Measurements from ENCODE around the gene POU3F1.
A peak's percentile ranks its signal among the peaks of the same experiment; 100 is the strongest.

Gene POU3F1

DNA sequence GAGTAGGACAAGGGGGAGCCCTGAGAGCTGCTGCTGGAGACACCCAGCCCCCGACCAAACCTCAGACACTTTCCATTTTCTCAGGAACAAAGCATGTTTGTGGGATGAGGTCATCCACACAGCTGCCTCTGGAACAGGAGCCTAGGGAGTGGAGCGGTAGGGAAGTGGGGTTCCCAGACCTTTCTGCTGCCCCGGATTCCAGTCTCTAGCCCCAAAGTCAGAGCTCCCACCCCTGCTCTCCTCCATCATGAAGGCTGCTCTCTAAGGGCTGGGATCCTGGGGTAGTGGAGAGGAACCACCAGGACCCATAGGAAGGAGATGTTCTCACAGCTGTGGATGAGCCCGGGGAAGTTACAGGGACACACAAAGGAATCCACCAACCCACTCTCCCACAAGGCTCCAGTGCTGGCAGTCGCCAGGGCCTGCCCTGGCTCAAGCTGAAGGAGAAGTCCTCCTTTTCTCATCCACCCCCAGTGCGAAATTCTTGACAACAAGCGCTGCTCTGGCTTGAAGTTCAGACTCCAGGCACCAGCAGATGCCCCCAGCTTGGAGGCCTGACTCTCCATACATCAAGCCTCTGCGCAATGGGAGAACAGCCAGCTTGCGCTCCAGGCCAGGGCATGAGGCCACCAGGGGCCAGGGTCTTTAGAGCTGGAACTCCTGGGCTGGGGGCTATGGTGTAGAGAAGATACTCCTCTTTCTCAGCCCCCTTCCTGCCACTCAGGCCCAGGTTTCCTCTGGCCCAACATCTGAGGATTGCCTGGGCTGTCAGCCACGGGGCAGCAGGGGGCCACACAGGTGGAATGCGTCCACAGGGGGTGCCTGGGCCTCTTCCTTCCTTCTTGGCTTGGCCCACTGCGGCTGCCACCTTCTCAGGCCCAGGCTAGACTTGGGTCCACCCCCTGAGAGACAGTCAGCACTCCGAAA is 45.8 kb downstream of the POU3F1 start:
- H2AFZ ChIP-seq (ENCODE audit: low read length, unreplicated experiment): peak overlapping the region; percentile 24
- H3K4me1 ChIP-seq (ENCODE audit: control insufficient read depth, insufficient read depth, low read length, unreplicated experiment): peaks cover 58% of the 10 kb centered on the region
- H3K36me3 ChIP-seq (ENCODE audit: insufficient read depth, low read length): peaks cover 16% of the 10 kb centered on the region; the same call in 1 of the 2 replicates
- H3K79me2 ChIP-seq (ENCODE audit: control insufficient read depth, insufficient read depth, low read length, unreplicated experiment): peaks cover 65% of the 10 kb centered on the region
- peak overlapping the region; percentile 95 for H3K27ac ChIP-seq (ENCODE audit: low read depth, low read length)
- peak overlapping the region; percentile 48 for H3K4me3 ChIP-seq (ENCODE audit: low read depth, low read length)
- no peaks in the 10 kb centered on the region for H3K27me3 ChIP-seq (ENCODE audit: insufficient read depth, low read length)

DNA sequence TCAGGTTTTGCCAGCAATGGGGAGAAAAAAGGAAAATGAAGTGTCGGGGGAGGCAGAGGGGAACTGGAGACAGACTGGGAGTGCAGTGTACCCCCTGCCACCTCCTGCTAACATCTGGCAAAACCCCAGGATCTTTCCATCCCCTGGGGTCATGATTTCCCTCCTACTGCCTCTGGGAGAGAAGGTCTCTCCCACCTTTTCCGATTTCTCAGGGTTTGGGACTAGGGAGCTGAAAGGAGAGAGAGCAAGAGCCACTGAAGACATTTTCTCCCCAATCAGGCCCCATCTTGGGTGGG is 46.4 kb downstream of the POU3F1 start:
- H3K36me3 ChIP-seq (ENCODE audit: insufficient read depth, low read length): peaks cover 18% of the 10 kb centered on the region
- peak overlapping the region; percentile 48 for H3K4me3 ChIP-seq (ENCODE audit: low read depth, low read length)
- peaks cover 65% of the 10 kb centered on the region for H3K79me2 ChIP-seq (ENCODE audit: control insufficient read depth, insufficient read depth, low read length, unreplicated experiment)
- no peak overlapping the region for H2AFZ ChIP-seq (ENCODE audit: low read length, unreplicated experiment)
- no peaks in the 10 kb centered on the region for H3K27me3 ChIP-seq (ENCODE audit: insufficient read depth, low read length)
- peak overlapping the region; percentile 95 for H3K27ac ChIP-seq (ENCODE audit: low read depth, low read length)
- peaks cover 58% of the 10 kb centered on the region for H3K4me1 ChIP-seq (ENCODE audit: control insufficient read depth, insufficient read depth, low read length, unreplicated experiment)

- Histone ChIP-seq H3K79me2 (ENCODE audit: control insufficient read depth, insufficient read depth, low read length, unreplicated experiment) (peaks cover 62% of the 10 kb centered on the region), H3K27ac (ENCODE audit: low read depth, low read length) (peak overlapping the region; percentile 95), H3K4me1 (ENCODE audit: control insufficient read depth, insufficient read depth, low read length, unreplicated experiment) (peaks cover 58% of the 10 kb centered on the region), H3K36me3 (ENCODE audit: insufficient read depth, low read length) (peaks cover 22% of the 10 kb centered on the region), H2AFZ (ENCODE audit: low read length, unreplicated experiment) (peak overlapping the region; percentile 5), H3K27me3 (ENCODE audit: insufficient read depth, low read length) (no peaks in the 10 kb centered on the region), H3K4me3 (ENCODE audit: low read depth, low read length) (peak overlapping the region; percentile 48)
Measured at GRCh38 chr1:37999430-38000232, 47.0 kb downstream of the POU3F1 start.

DNA sequence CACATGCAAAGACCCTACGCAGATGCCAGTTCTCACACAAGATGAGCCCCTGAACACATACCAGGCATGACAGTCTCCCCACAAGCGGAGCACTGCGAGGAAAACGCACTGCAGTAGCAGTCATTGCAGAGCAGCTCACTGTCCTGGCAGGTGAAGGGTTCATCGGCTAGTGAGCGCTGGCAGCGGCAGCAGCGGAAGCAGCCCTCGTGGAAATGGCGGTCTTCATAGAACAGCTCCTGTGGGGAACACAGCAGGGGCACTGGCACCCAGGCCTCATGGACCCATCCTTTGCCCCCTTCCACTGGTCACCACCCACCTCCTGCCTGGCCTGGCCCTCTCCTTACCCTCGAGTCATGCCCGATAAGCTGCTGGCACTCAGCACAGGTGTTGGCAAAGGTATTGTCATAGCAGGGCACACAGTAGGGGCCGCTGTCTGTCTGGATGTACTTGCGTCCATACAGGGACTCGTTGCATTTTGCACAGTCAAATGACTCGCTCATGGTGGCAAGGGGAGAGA is 47.6 kb downstream of the POU3F1 start:
- no peak overlapping the region for H2AFZ ChIP-seq (ENCODE audit: low read length, unreplicated experiment)
- H3K27ac ChIP-seq (ENCODE audit: low read depth, low read length): peak overlapping the region; percentile 95
- peaks cover 56% of the 10 kb centered on the region for H3K79me2 ChIP-seq (ENCODE audit: control insufficient read depth, insufficient read depth, low read length, unreplicated experiment)
- peak overlapping the region; percentile 48; the same call in 1 of the 2 replicates for H3K4me3 ChIP-seq (ENCODE audit: low read depth, low read length)
- no peaks in the 10 kb centered on the region for H3K27me3 ChIP-seq (ENCODE audit: insufficient read depth, low read length)
- peaks cover 58% of the 10 kb centered on the region for H3K4me1 ChIP-seq (ENCODE audit: control insufficient read depth, insufficient read depth, low read length, unreplicated experiment)
- peaks cover 22% of the 10 kb centered on the region for H3K36me3 ChIP-seq (ENCODE audit: insufficient read depth, low read length)

DNA sequence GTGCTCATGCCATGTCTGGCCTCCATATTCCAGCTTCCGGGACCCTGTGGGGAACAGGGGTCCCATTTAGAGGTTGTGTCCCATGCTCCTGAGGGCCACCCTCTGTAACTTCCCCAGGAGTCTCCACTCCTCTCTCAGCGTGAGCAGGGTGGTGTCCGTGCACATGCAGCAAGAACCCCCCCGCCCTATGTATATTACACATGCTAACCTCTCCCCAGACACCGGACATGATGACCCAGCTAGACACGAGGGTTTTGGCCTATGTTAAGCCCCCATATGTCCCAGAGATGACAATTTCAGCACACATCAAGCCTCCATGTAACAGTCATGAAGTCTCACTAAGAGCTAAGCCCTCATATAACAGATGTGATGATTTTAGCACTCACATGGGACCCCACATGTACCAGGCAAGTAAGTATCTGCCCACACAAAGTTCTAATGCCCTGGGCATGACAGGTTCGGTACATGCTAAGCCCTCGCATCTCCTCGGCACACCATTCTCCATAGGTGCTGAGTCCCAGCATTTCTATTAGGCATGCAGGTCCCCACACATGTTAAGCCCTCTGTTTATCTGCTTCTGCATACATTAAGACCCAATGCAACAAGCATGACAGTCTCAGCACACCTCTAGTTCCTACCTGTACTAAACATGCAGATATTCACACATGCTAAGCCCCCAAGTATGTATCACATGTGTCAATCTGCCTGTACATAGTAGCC is 48.3 kb downstream of the POU3F1 start:
- Histone ChIP-seq H2AFZ (ENCODE audit: low read length, unreplicated experiment) (no peak overlapping the region), H3K27me3 (ENCODE audit: insufficient read depth, low read length) (no peaks in the 10 kb centered on the region), H3K4me1 (ENCODE audit: control insufficient read depth, insufficient read depth, low read length, unreplicated experiment) (peaks cover 52% of the 10 kb centered on the region), H3K4me3 (ENCODE audit: low read depth, low read length) (no peak overlapping the region), H3K27ac (ENCODE audit: low read depth, low read length) (peak overlapping the region; percentile 95), H3K79me2 (ENCODE audit: control insufficient read depth, insufficient read depth, low read length, unreplicated experiment) (peaks cover 49% of the 10 kb centered on the region), H3K36me3 (ENCODE audit: insufficient read depth, low read length) (peaks cover 22% of the 10 kb centered on the region)

DNA sequence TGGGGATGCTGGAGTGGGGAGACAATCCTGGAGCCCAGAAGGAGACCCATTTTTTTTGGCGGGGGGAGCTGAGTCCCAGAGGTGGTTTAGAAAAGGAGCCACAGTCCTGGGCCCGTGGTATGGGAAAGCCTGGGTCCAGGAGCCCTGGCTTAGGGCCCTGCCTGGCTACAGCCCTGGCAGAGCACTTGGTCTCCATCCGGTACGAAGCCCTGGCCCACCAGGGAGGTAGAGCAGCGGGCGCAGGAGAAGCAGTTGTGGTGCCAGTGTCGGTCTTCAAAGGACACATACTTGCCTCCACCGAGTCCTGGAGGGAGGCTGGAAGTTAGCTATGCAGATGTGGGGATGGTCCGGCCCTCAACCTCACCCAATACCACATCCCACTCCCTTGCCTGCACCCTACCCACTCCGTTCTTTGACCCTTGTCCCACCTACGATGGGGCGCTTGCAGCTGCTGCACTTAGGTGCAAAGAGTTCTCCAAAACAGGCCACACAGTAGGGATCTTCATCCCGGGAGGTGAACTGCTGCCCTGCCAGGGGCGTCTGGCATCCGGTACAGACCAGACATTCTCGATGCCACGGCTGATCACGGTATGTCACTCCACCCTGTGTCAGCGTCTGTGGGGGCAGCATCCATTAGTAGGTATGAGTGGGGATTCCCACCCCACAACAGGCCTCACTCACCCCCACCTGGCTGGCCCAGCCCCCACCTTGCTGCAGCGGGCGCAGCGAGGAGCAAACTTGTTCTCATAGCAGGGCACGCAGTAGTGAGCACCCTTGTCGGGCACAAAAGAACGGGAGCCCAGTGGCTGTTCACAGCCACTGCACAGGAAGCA is 49.1 kb downstream of the POU3F1 start:
- H3K4me1 ChIP-seq (ENCODE audit: control insufficient read depth, insufficient read depth, low read length, unreplicated experiment): peaks cover 49% of the 10 kb centered on the region
- peaks cover 41% of the 10 kb centered on the region for H3K79me2 ChIP-seq (ENCODE audit: control insufficient read depth, insufficient read depth, low read length, unreplicated experiment)
- no peak overlapping the region for H3K4me3 ChIP-seq (ENCODE audit: low read depth, low read length)
- H3K27ac ChIP-seq (ENCODE audit: low read depth, low read length): no peak overlapping the region
- H3K36me3 ChIP-seq (ENCODE audit: insufficient read depth, low read length): peaks cover 22% of the 10 kb centered on the region
- no peak overlapping the region for H2AFZ ChIP-seq (ENCODE audit: low read length, unreplicated experiment)
- no peaks in the 10 kb centered on the region for H3K27me3 ChIP-seq (ENCODE audit: insufficient read depth, low read length)

- no peak overlapping the region for H3K27ac ChIP-seq (ENCODE audit: low read depth, low read length)
- H3K79me2 ChIP-seq (ENCODE audit: control insufficient read depth, insufficient read depth, low read length, unreplicated experiment): peaks cover 27% of the 10 kb centered on the region
- no peak overlapping the region for H2AFZ ChIP-seq (ENCODE audit: low read length, unreplicated experiment)
- peaks cover 22% of the 10 kb centered on the region for H3K36me3 ChIP-seq (ENCODE audit: insufficient read depth, low read length)
- H3K4me3 ChIP-seq (ENCODE audit: low read depth, low read length): 0 out of 2 replicates have a peak overlapping the region, but pooled peaks have one; percentile 3
- no peaks in the 10 kb centered on the region for H3K27me3 ChIP-seq (ENCODE audit: insufficient read depth, low read length)
- H3K4me1 ChIP-seq (ENCODE audit: control insufficient read depth, insufficient read depth, low read length, unreplicated experiment): peaks cover 38% of the 10 kb centered on the region
Measured at GRCh38 chr1:37995751-37996345, 50.7 kb downstream of the POU3F1 start.

GRCh38 chr1:37994886-37995566 is 51.6 kb downstream of the POU3F1 start:
- no peaks in the 10 kb centered on the region for H3K27me3 ChIP-seq (ENCODE audit: insufficient read depth, low read length)
- no peak overlapping the region for H3K4me3 ChIP-seq (ENCODE audit: low read depth, low read length)
- peaks cover 23% of the 10 kb centered on the region for H3K79me2 ChIP-seq (ENCODE audit: control insufficient read depth, insufficient read depth, low read length, unreplicated experiment)
- H3K36me3 ChIP-seq (ENCODE audit: insufficient read depth, low read length): peaks cover 22% of the 10 kb centered on the region
- no peak overlapping the region for H3K27ac ChIP-seq (ENCODE audit: low read depth, low read length)
- peaks cover 31% of the 10 kb centered on the region for H3K4me1 ChIP-seq (ENCODE audit: control insufficient read depth, insufficient read depth, low read length, unreplicated experiment)
- H2AFZ ChIP-seq (ENCODE audit: low read length, unreplicated experiment): no peak overlapping the region

Data from ACC112 (cell line).